HepG2 (cell line): ENCODE results near the gene CSK. TPM values are rescaled to one million over a fixed set of nuclear protein-coding genes. Genes with fewer than 3 reads are reported as not detected.
A peak's percentile ranks its signal among the peaks of the same experiment; 100 is the strongest.

ENCODE experiments used
- ATF7 ChIP-seq, 2 experiments: fragments of 450-650 bp in 1 of 2; sonication (generic) in 1 of 2; formaldehyde crosslinking in 1 of 2; IDR thresholded peaks; 2 replicates each; pipeline versions ENCODE4 v1.4.0 to v1.6.1; 2016 to 2020; ENCODE audit warnings: antibody characterized with exemption in 1 of 2, mild to moderate bottlenecking in 1 of 2, missing genetic modification reagents in 1 of 2
- CBFB ChIP-seq: sonication (generic); formaldehyde crosslinking; IDR thresholded peaks from 2 replicates; pipeline ENCODE4 v1.4.0; 2020; ENCODE audit warnings: missing genetic modification reagents
- DDIT3 ChIP-seq: sonication (generic); formaldehyde crosslinking; IDR thresholded peaks from 2 replicates; pipeline ENCODE4 v1.4.0; 2020; ENCODE audit warnings: mild to moderate bottlenecking, missing genetic modification reagents
- HIVEP1 ChIP-seq: sonication (generic); formaldehyde crosslinking; IDR thresholded peaks from 2 replicates; pipeline ENCODE4 v1.4.0; 2020; ENCODE audit warnings: mild to moderate bottlenecking, missing genetic modification reagents
- HNF4G ChIP-seq, 2 experiments: sonication (generic) in 1 of 2; formaldehyde crosslinking in 1 of 2; IDR thresholded peaks; 2 replicates each; pipeline versions ENCODE4 v1.4.0 to v1.6.1; 2011 to 2020; ENCODE audit warnings: borderline replicate concordance in 2 of 2, low read depth in 2 of 2, mild to moderate bottlenecking in 2 of 2, low read length in 1 of 2, missing genetic modification reagents in 1 of 2, moderate library complexity in 1 of 2
- KDM6A ChIP-seq: IDR thresholded peaks from 2 replicates; pipeline ENCODE4 v1.6.1; 2016; ENCODE audit warnings: low read depth
- LCORL ChIP-seq, 2 experiments: fragments of 450-650 bp in 1 of 2; sonication (generic) in 1 of 2; formaldehyde crosslinking in 1 of 2; IDR thresholded peaks; 2 replicates each; pipeline versions ENCODE4 v1.5.0 to v1.6.1; 2017 to 2020; ENCODE audit warnings: antibody characterized with exemption in 1 of 2, missing genetic modification reagents in 1 of 2
- PBX2 ChIP-seq: IDR thresholded peaks from 2 replicates; pipeline ENCODE4 v1.6.1; 2016; ENCODE audit warnings: control low read depth
- SMC3 ChIP-seq: IDR thresholded peaks from 2 replicates; pipeline ENCODE4 v1.6.1; 2011; ENCODE audit warnings: low read length, improper control_type of control experiment
- SPEN ChIP-seq: sonication (generic); formaldehyde crosslinking; IDR thresholded peaks from 2 replicates; pipeline ENCODE4 v1.5.1; 2020; ENCODE audit warnings: low read depth, mild to moderate bottlenecking, missing genetic modification reagents
- THYN1 ChIP-seq: sonication (generic); formaldehyde crosslinking; IDR thresholded peaks from 2 replicates; pipeline ENCODE4 v1.8.1; 2023; ENCODE audit warnings: low read depth, mild to moderate bottlenecking, moderate library complexity, missing genetic modification reagents, borderline replicate concordance
- YEATS4 ChIP-seq: sonication (generic); formaldehyde crosslinking; IDR thresholded peaks from 2 replicates; pipeline ENCODE4 v1.4.0; 2020; ENCODE audit warnings: missing genetic modification reagents, borderline replicate concordance
- ZBTB21 ChIP-seq: sonication (generic); formaldehyde crosslinking; IDR thresholded peaks from 2 replicates; pipeline ENCODE4 v1.4.0; 2020; ENCODE audit warnings: missing genetic modification reagents
- ZNF230 ChIP-seq: sonication (generic); formaldehyde crosslinking; IDR thresholded peaks from 2 replicates; pipeline ENCODE4 v1.4.0; 2020; ENCODE audit warnings: mild to moderate bottlenecking, missing genetic modification reagents
- ZNF549 ChIP-seq: sonication (generic); formaldehyde crosslinking; IDR thresholded peaks from 2 replicates; pipeline ENCODE4 v1.5.0; 2020; ENCODE audit warnings: missing genetic modification reagents
- ZNF552 ChIP-seq: sonication (generic); formaldehyde crosslinking; IDR thresholded peaks from 2 replicates; pipeline ENCODE4 v1.9.0; 2022; ENCODE audit warnings: missing genetic modification reagents, mild to moderate bottlenecking, borderline replicate concordance
- ZNF569 ChIP-seq: sonication (generic); formaldehyde crosslinking; IDR thresholded peaks from 2 replicates; pipeline ENCODE4 v1.5.0; 2020; ENCODE audit warnings: mild to moderate bottlenecking, missing genetic modification reagents, moderate library complexity, borderline replicate concordance
- polyA plus RNA-seq, 8 experiments: library from polyadenylated mRNA; depleted of rRNA in 3 of 8; stranded (reverse) in 7 of 8; unstranded in 1 of 8; fragments of >200 nt; fragmentation: Illumina TruSeq in 4 of 8; extraction: Trizol in 4 of 8; gene quantifications; 2 replicates each; pipeline versions ENCODE4 v1.2.1 to v1.2.3, GENCODE V29; 2011 to 2016; ENCODE audit warnings: low read depth in 4 of 8, missing spikeins in 1 of 8, mixed read lengths in 1 of 8; ENCODE audit not compliant: insufficient read depth in 1 of 8
- total RNA-seq, 5 experiments: library from RNA; depleted of rRNA; stranded (reverse); fragments of >200 nt; fragmentation: Illumina TruSeq; extraction: Trizol; gene quantifications; 2 replicates each; pipeline ENCODE4 v1.2.3, GENCODE V29; 2016; ENCODE audit warnings: low read depth in 1 of 5
- TF ChIP-seq, protein P1 (sequence below): sonication (generic); formaldehyde crosslinking; IDR thresholded peaks from 2 replicates; pipeline ENCODE4 v1.8.0; 2022; ENCODE audit warnings: missing genetic modification reagents, mild to moderate bottlenecking, inconsistent platforms, borderline replicate concordance
- TF ChIP-seq, protein P2 (sequence below): sonication (generic); formaldehyde crosslinking; IDR thresholded peaks from 2 replicates; pipeline ENCODE4 v1.4.0; 2020; ENCODE audit warnings: mild to moderate bottlenecking, missing genetic modification reagents
- TF ChIP-seq, protein P3 (sequence below), 2 experiments: sonication (generic) in 1 of 2; formaldehyde crosslinking in 1 of 2; IDR thresholded peaks; 2 replicates each; pipeline versions ENCODE4 v1.4.0 to v1.6.1; 2018 to 2020; ENCODE audit warnings: missing genetic modification reagents in 2 of 2, borderline replicate concordance in 1 of 2, low read depth in 1 of 2, mild to moderate bottlenecking in 1 of 2, missing biosample characterization in 1 of 2

The CSK gene
- total and polyA plus RNA-seq, 2 of the 13 experiments (the other 11 are each of a cell fraction or from before 2014, with no cell fraction given) = 12.5 to 21.3 TPM

DNA sequence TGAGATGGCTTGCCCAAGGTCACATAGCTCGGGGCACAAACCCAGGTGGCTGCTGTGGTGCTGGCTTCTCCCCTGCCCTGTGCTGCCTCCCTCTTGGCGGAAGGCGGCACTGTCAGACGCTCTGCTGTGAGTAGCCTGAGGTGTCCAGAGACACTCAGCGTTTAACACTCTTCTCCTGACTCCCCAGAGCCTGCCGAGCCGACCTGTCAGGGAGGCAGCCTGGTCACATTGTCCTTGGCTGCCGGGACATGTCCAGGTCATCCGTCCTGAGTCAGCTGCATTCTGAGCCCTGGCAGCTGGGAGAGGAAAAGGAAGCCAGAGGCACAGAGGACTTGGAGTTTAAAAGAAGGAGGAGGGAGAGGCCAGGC, 35.5 kb downstream of the CSK start (continued):
- TF ChIP-seq PBX2 (CRISPR knock-in tag) (no peak), ZBTB21 (CRISPR knock-in tag) (no peak), ZNF549 (CRISPR knock-in tag) (no peak), DDIT3 (no peak), ZNF230 (CRISPR knock-in tag) (no peak), YEATS4 (CRISPR knock-in tag) (no peak), THYN1 (CRISPR knock-in tag) (no peak), ZNF569 (CRISPR knock-in tag) (no peak), SMC3 (0 out of 2 replicates have a peak, but pooled peaks have one; percentile 8), HIVEP1 (CRISPR knock-in tag) (no peak), CBFB (CRISPR knock-in tag) (0 out of 2 replicates have a peak, but pooled peaks have one; percentile 7), ATF7 (IDR thresholded peaks at IDR 0.05) (no peak), ATF7 (CRISPR knock-in tag; IDR thresholded peaks at IDR 0.05) (no peak), ZNF552 (no peak), KDM6A (CRISPR knock-in tag) (no peak), LCORL (IDR thresholded peaks at IDR 0.05) (no peak), LCORL (CRISPR knock-in tag; IDR thresholded peaks at IDR 0.05) (0 out of 2 replicates have a peak, but pooled peaks have one; percentile 35), SPEN (CRISPR knock-in tag) (no peak), HNF4G (IDR thresholded peaks at IDR 0.05; ENCODE audit: borderline replicate concordance, low read depth, low read length) (no peak), HNF4G (CRISPR knock-in tag; IDR thresholded peaks at IDR 0.05; ENCODE audit: borderline replicate concordance, low read depth) (no peak)
- TF ChIP-seq, protein P1, sequence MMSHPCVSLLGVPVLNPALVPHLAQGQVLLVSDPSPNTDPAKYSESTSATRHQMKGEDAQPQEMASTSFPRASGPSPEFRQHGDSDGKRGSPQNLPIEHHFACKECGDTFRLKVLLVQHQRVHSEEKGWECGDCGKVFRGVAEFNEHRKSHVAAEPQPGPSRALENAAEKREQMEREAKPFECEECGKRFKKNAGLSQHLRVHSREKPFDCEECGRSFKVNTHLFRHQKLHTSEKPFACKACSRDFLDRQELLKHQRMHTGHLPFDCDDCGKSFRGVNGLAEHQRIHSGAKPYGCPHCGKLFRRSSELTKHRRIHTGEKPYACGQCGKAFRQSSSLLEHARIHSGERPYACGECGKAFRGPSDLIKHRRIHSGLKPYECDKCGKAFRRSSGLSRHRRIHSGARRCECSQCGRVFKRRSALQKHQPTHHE (CRISPR knock-in tag) = no peak
- TF ChIP-seq, protein P2, sequence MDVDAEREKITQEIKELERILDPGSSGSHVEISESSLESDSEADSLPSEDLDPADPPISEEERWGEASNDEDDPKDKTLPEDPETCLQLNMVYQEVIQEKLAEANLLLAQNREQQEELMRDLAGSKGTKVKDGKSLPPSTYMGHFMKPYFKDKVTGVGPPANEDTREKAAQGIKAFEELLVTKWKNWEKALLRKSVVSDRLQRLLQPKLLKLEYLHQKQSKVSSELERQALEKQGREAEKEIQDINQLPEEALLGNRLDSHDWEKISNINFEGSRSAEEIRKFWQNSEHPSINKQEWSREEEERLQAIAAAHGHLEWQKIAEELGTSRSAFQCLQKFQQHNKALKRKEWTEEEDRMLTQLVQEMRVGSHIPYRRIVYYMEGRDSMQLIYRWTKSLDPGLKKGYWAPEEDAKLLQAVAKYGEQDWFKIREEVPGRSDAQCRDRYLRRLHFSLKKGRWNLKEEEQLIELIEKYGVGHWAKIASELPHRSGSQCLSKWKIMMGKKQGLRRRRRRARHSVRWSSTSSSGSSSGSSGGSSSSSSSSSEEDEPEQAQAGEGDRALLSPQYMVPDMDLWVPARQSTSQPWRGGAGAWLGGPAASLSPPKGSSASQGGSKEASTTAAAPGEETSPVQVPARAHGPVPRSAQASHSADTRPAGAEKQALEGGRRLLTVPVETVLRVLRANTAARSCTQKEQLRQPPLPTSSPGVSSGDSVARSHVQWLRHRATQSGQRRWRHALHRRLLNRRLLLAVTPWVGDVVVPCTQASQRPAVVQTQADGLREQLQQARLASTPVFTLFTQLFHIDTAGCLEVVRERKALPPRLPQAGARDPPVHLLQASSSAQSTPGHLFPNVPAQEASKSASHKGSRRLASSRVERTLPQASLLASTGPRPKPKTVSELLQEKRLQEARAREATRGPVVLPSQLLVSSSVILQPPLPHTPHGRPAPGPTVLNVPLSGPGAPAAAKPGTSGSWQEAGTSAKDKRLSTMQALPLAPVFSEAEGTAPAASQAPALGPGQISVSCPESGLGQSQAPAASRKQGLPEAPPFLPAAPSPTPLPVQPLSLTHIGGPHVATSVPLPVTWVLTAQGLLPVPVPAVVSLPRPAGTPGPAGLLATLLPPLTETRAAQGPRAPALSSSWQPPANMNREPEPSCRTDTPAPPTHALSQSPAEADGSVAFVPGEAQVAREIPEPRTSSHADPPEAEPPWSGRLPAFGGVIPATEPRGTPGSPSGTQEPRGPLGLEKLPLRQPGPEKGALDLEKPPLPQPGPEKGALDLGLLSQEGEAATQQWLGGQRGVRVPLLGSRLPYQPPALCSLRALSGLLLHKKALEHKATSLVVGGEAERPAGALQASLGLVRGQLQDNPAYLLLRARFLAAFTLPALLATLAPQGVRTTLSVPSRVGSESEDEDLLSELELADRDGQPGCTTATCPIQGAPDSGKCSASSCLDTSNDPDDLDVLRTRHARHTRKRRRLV = no peak
- TF ChIP-seq, protein P3, sequence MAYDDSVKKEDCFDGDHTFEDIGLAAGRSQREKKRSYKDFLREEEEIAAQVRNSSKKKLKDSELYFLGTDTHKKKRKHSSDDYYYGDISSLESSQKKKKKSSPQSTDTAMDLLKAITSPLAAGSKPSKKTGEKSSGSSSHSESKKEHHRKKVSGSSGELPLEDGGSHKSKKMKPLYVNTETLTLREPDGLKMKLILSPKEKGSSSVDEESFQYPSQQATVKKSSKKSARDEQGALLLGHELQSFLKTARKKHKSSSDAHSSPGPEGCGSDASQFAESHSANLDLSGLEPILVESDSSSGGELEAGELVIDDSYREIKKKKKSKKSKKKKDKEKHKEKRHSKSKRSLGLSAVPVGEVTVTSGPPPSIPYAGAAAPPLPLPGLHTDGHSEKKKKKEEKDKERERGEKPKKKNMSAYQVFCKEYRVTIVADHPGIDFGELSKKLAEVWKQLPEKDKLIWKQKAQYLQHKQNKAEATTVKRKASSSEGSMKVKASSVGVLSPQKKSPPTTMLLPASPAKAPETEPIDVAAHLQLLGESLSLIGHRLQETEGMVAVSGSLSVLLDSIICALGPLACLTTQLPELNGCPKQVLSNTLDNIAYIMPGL (CRISPR knock-in tag; IDR thresholded peaks at IDR 0.05; ENCODE audit: borderline replicate concordance in 1 of 2, low read depth in 1 of 2) = peak; percentile 22 to 52; a peak in 1 of 4 replicates
